RWPE2 (cell line): ENCODE results near the gene ZMYM5.
"Not testable (repeated sequence)": the region's sequence is repeated elsewhere in the genome, so short reads cannot be mapped to it uniquely, and the experiment has no call there.

Experiments used
- ATAC-seq: fragments of 200-7000 bp; cut with Tn5 transposase; 3 replicates; pipeline ENCODE4 v1.9.1; 2021; ENCODE audit warnings: low read depth
- DNase-seq: peaks from one replicate; pipeline ENCODE4 v3.0.0-alpha.2; 2020; ENCODE audit warnings: low spot score
- H3K27ac ChIP-seq: fragments of 450-650 bp; 2 replicates; pipeline ENCODE4 v1.5.1; 2017; ENCODE audit warnings: mild to moderate bottlenecking; ENCODE audit not compliant: poor library complexity, severe bottlenecking
- H3K27me3 ChIP-seq: fragments of 250-450 bp; sonication (Bioruptor Pico); 2 replicates; pipeline ENCODE4 v1.5.1; 2021; ENCODE audit warnings: mild to moderate bottlenecking, moderate library complexity; ENCODE audit not compliant: insufficient read depth, poor library complexity, severe bottlenecking
- H3K36me3 ChIP-seq: fragments of 250-450 bp; sonication (Bioruptor Pico); 2 replicates; pipeline ENCODE4 v1.5.1; 2020; ENCODE audit warnings: low read depth, mild to moderate bottlenecking, moderate library complexity
- H3K4me1 ChIP-seq: fragments of 250-450 bp; sonication (Bioruptor Pico); 2 replicates; pipeline ENCODE4 v1.5.1; 2021; ENCODE audit warnings: mild to moderate bottlenecking, moderate library complexity; ENCODE audit not compliant: insufficient read depth, poor library complexity, severe bottlenecking
- H3K4me3 ChIP-seq: fragments of 250-450 bp; sonication (Bioruptor Pico); 2 replicates; pipeline ENCODE4 v1.5.1; 2021; ENCODE audit warnings: mild to moderate bottlenecking, moderate library complexity; ENCODE audit not compliant: severe bottlenecking
- H3K9me3 ChIP-seq: fragments of 250-450 bp; sonication (Bioruptor Pico); 2 replicates; pipeline ENCODE4 v1.5.1; 2021; ENCODE audit warnings: mild to moderate bottlenecking, moderate library complexity; ENCODE audit not compliant: severe bottlenecking
- TF ChIP-seq, protein P1 (sequence below): fragments of 450-650 bp; IDR thresholded peaks from one replicate; pipeline ENCODE4 v1.5.1; 2017; ENCODE audit warnings: mild to moderate bottlenecking, moderate library complexity; ENCODE audit not compliant: poor library complexity, severe bottlenecking

The ZMYM5 gene

DNA sequence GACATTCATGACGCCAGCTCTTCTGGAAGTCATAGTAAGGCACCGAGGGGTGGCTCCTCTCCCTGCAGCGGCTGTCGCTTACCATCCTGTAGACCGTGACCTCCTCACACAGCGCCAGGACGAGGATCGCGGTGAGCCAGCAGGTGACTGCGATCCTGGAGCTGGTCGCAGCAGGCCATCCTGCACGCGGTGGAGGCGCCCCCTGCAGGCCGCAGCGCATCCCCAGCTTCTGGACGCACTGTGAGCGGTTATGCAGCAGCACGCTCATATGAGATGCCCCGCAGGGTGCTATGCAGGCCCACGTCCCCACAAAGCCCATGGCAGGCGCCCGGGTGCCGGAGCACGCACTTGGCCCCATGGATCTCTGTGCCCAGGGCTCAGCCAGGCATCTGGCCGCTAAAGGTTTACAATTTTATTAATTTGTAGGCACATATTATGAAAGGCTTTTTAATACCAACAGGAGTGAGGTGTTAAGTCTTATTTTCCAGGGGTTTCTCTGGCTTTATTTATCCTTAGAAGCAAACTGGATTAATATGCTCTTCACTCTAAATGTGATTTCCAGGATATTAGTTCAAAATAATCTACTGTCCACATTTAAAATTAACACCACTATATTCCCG, 45.1 kb downstream of the ZMYM5 start:
- peaks cover 19% of the 10 kb centered on the region for H3K36me3 ChIP-seq
- H3K9me3 ChIP-seq, result no peaks in the 10 kb centered on the region
- H3K4me1 ChIP-seq, result no peaks in the 10 kb centered on the region
- no peaks in the 10 kb centered on the region for H3K27me3 ChIP-seq
- no peak overlapping the region for H3K27ac ChIP-seq
- ATAC-seq (no peak; the same call in 2 of the 3 replicates), DNase-seq (no peak)
- TF ChIP-seq, protein P1, sequence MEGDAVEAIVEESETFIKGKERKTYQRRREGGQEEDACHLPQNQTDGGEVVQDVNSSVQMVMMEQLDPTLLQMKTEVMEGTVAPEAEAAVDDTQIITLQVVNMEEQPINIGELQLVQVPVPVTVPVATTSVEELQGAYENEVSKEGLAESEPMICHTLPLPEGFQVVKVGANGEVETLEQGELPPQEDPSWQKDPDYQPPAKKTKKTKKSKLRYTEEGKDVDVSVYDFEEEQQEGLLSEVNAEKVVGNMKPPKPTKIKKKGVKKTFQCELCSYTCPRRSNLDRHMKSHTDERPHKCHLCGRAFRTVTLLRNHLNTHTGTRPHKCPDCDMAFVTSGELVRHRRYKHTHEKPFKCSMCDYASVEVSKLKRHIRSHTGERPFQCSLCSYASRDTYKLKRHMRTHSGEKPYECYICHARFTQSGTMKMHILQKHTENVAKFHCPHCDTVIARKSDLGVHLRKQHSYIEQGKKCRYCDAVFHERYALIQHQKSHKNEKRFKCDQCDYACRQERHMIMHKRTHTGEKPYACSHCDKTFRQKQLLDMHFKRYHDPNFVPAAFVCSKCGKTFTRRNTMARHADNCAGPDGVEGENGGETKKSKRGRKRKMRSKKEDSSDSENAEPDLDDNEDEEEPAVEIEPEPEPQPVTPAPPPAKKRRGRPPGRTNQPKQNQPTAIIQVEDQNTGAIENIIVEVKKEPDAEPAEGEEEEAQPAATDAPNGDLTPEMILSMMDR, result peak; percentile 54
- no peak overlapping the region for H3K4me3 ChIP-seq

DNA sequence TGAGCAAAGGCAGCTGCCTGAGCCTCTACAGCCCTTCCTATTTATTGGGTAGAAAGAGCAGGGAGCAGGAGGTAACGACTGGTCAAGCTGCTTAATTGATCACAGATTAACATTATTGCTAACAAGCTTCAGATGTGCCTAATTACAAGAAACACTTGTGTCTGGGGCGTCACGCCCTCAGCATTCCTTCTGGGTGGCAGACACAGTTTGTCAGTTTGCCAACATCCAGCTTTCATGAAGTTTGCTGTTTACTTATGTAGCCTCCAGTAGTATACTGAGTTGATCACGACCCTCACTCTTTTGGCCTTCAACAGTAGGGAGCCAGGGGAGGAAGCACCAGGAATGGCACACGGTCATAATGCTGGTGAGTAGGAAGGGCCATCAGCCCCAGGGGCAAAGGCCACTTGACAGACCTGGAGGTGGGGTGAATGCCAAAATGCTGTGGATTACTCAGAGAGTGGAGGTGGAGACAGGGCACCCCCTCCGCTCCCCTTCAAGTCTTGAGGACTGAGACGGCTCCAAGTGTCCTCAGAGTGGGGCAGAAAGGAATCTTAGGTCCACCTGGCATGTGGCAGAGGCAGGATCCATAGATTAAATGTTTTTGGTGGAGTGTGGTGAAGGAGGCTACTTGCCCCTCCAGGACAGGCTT, 45.8 kb downstream of the ZMYM5 start:
- DNase-seq (no peak), ATAC-seq (no peak)
- Histone ChIP-seq H3K27me3 (no peaks in the 10 kb centered on the region), H3K36me3 (peaks cover 14% of the 10 kb centered on the region), H3K4me3 (no peak overlapping the region), H3K9me3 (no peaks in the 10 kb centered on the region), H3K4me1 (no peaks in the 10 kb centered on the region), H3K27ac (no peak overlapping the region)
- TF ChIP-seq, protein P1, result no peak

DNA sequence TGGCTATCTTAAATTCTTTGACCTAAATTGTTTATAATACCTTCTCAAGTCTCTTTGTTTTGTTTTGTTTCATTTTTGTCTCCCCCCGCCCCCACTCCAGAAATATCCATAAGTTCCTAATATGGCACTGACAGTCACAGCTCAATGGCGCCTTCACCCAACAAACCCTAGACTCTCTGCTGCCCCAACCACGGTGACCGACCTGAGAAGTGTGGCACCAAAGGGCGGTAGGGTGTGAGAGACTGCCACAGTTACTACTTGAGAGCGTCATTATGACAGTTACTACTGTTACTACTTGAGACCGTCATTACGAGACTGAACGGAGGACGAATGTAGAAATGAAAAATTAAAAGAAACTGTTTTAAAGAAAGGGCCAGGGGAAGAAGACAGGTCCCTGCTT, 46.3 kb downstream of the ZMYM5 start:
- DNase-seq (no peak), ATAC-seq (no peak)
- Histone ChIP-seq H3K9me3 (no peaks in the 10 kb centered on the region), H3K27me3 (no peaks in the 10 kb centered on the region), H3K4me1 (no peaks in the 10 kb centered on the region), H3K27ac (no peak overlapping the region), H3K4me3 (no peak overlapping the region), H3K36me3 (peaks cover 9% of the 10 kb centered on the region)
- TF ChIP-seq, protein P1, result no peak

DNA sequence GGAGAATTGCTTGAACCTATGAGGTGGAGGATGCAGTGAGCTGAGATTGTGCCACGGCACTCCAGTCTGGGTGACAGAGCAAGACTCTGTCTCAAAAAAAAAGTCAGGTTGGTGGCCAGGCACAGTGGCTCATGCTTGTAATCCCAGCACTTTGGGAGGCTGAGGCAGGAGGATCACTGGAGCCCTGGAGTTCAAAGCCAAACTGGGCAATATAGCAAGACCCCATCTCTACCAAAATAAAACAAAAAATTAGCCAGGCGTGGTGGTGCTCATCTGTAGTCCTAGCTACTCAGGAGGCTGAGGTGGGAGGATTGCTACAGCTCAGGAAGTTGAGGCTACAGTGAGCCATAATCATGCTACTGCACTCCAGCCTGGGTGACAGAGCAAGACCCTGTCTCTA, 47.6 kb downstream of the ZMYM5 start:
- not testable (repeated sequence) for ATAC-seq, H3K36me3 ChIP-seq, H3K4me3 ChIP-seq, H3K27me3 ChIP-seq, H3K27ac ChIP-seq, DNase-seq, H3K4me1 ChIP-seq, H3K9me3 ChIP-seq

GRCh38 chr13:19810996-19811881, 52.2 kb downstream of the ZMYM5 start:
- no peaks in the 10 kb centered on the region for H3K4me1 ChIP-seq
- no peaks in the 10 kb centered on the region for H3K27me3 ChIP-seq
- TF ChIP-seq, protein P1, result no peak
- no peaks in the 10 kb centered on the region for H3K9me3 ChIP-seq
- no peaks in the 10 kb centered on the region for H3K36me3 ChIP-seq
- no peak overlapping the region for H3K4me3 ChIP-seq
- ATAC-seq (no peak), DNase-seq (no peak)
- H3K27ac ChIP-seq, result no peak overlapping the region
